GM13977 (cell line): ENCODE results near the gene NTN3.

Experiments used
- DNase-seq: peaks from one replicate; pipeline ENCODE4 v3.0.0; 2012; ENCODE audit warnings: low spot score
- CTCF ChIP-seq: IDR thresholded peaks from 2 replicates; pipeline ENCODE4 v1.5.1; 2012; ENCODE audit warnings: mild to moderate bottlenecking, control low read depth; ENCODE audit not compliant: insufficient read depth; ENCODE audit errors: extremely low read depth, missing control alignments
- in situ Hi-C: fragments of 300-500 bp; cut with MboI; formaldehyde crosslinking; loops from one replicate; pipeline ENCODE4 v1.12.0; 2022; ENCODE audit warnings: low sequenced_read_pairs, low pct_unique_long_range_greater_than_20kb, mixed read lengths, inconsistent platforms; ENCODE audit not compliant: unreplicated experiment

The NTN3 gene

GRCh38 chr16:2470603-2471015 lies 488 bp upstream of the NTN3 start:
- in situ Hi-C loops: no loop called here
- TF ChIP-seq CTCF: no peak
- no peak for DNase-seq

- in situ Hi-C loops: no loop called here
- no peak for DNase-seq
- no peak for TF ChIP-seq CTCF
Observed at GRCh38 chr16:2471653-2472487, 773 bp downstream of the NTN3 start.

- TF ChIP-seq CTCF: no peak
- DNase-seq: no peak
- in situ Hi-C loops: no loop called here
Observed at GRCh38 chr16:2472488-2472864, 1.4 kb downstream of the NTN3 start.

GRCh38 chr16:2472885-2473445 lies 1.9 kb downstream of the NTN3 start:
- DNase-seq: no peak
- in situ Hi-C loops: no loop called here
- no peak for TF ChIP-seq CTCF

GRCh38 chr16:2473446-2473926 lies 2.4 kb downstream of the NTN3 start:
- no peak for DNase-seq
- in situ Hi-C loops: no loop called here
- no peak for TF ChIP-seq CTCF

GRCh38 chr16:2473999-2474876 lies 3.1 kb downstream of the NTN3 start:
- in situ Hi-C loops: no loop called here
- peak; percentile 73 for TF ChIP-seq CTCF
- DNase-seq: peak; percentile 87
